ENCODE measurements around the gene CDHR1.

GRCh38 chr10:84181631-84182030, 12.7 kb upstream of the CDHR1 start:
- TF ChIP-seq CTCF (IDR thresholded peaks at IDR 0.05) = no peak
- TF ChIP-seq MEF2A (IDR thresholded peaks at IDR 0.05; ENCODE audit: borderline replicate concordance, low read depth) = no peak
- TF ChIP-seq RAD21 (IDR thresholded peaks at IDR 0.05; ENCODE audit: low read length) = no peak
- TF ChIP-seq EP300 (IDR thresholded peaks at IDR 0.05; ENCODE audit: borderline replicate concordance in 1 of 2, low read depth in 1 of 2, low read length in 1 of 2) = no peak
- no peak for TF ChIP-seq USF2 (IDR thresholded peaks at IDR 0.05; ENCODE audit: borderline replicate concordance, low read depth, low read length)
- no peak for TF ChIP-seq SIN3A (IDR thresholded peaks at IDR 0.05; ENCODE audit: borderline replicate concordance, low read depth, low read length)
- no peak for TF ChIP-seq YY1 (IDR thresholded peaks at IDR 0.05; ENCODE audit: low read depth)
- TF ChIP-seq RFX5 (IDR thresholded peaks at IDR 0.05; ENCODE audit: low read length) = no peak
- TF ChIP-seq POLR2AphosphoS5 (IDR thresholded peaks at IDR 0.05; ENCODE audit: low read depth, low read length) = no peak

Data from SK-N-SH (cell line).